ENCODE results near the gene EVC2. TPM values are rescaled to one million over a fixed set of nuclear protein-coding genes. Genes with fewer than 3 reads are reported as not detected.

Gene EVC2
- total and polyA plus RNA-seq, 9 of the 15 experiments (the other 6 are each of a cell fraction or from before 2014, with no cell fraction given) = 0.03 to 0.55 (median 0.38) TPM; not detected in 1

DNA sequence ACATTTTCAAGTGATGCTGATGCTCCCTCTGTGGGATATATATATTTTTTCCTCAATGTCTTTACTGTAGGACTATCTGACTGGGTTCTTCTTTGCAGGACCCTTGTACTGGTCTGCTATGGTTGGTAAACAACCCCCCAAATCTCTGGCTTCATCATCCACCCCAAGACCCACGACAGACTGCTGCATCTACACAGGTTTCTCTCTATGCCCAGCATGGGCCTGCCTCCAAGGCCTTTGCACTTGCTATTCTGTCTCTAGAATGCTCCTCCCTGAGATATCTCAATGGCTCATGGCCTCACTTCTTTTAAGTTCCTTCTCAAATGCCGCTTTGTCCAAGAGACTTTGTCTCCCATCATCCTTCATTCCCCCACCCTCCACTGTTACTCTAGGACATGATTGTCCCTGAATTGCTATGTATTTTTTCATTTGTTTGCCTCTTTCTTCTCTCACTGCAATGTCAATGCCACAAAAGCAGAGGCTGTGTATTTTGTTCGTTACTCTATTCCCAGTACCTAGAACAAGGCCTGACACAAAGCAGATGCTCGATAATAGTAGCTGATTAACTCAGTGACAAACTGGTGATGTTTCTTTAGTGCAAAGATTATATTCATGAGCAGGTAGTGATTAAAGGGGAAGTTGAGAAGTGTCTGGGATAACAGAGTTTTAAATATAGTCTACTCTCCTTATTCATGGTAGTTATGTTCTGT lies 9.2 kb upstream of the EVC2 start:
- 18% methylated on average over 4 of the region's 4 CpGs for WGBS (ENCODE audit: insufficient coverage, low coverage, missing lambda C conversion rate)
- ChIA-PET POLR2A (no interaction called here), CTCF (ENCODE audit: low intra/inter-chr PET ratio) (no interaction called here)
- Histone ChIP-seq H3K27me3 (ENCODE audit: control insufficient read depth in 2 of 2, insufficient read depth in 2 of 2, low read length in 2 of 2) (no peaks in the 10 kb centered on the region), H3K27ac (ENCODE audit: extremely low read depth, low read depth, low read length) (no peak overlapping the region), H3K79me2 (ENCODE audit: control insufficient read depth, insufficient read depth, low read length) (no peaks in the 10 kb centered on the region), H3K4me2 (ENCODE audit: insufficient read depth, low read length) (no peak overlapping the region), H3K36me3 (ENCODE audit: control insufficient read depth, insufficient read depth, low read length) (no peaks in the 10 kb centered on the region), H3K9me1 (ENCODE audit: control insufficient read depth, insufficient read depth, low read length) (no peaks in the 10 kb centered on the region), H3K4me1 (replicated peaks in 1 of 2; ENCODE audit: control insufficient read depth in 2 of 2, insufficient read depth in 2 of 2, low read length in 2 of 2) (no peaks in the 10 kb centered on the region), H3K4me3 (no peak overlapping the region), H3K9ac (ENCODE audit: insufficient read depth in 1 of 2, low read depth in 2 of 2, low read length in 2 of 2) (no peak overlapping the region), H3K9me3 (replicated peaks; ENCODE audit: control insufficient read depth, insufficient read depth, low read depth, low read length) (no peaks in the 10 kb centered on the region), H2AFZ (ENCODE audit: low read depth, low read length) (no peak overlapping the region), H4K20me1 (replicated peaks; ENCODE audit: control insufficient read depth, insufficient read depth, low read length) (no peaks in the 10 kb centered on the region)
- BruUV-seq (replicated peaks) = no TSS peak
- ATAC-seq (no peak), FAIRE-seq (no peak), DNase-seq (ENCODE audit: extremely low read depth in 1 of 4, low spot score in 3 of 4) (no peak)
- intact Hi-C loops (cut with micrococcal nuclease) = no loop called here
- TF ChIP-seq FOXA3 (CRISPR knock-in tag; conservative IDR thresholded peaks at IDR 0.05 in 1 of 2, IDR thresholded peaks at IDR 0.05 in 1 of 2) = no peak
- TF ChIP-seq RNF2 (IDR thresholded peaks at IDR 0.05) = no peak
- TF ChIP-seq WHSC1 (IDR thresholded peaks at IDR 0.05; ENCODE audit: low read length) = no peak
- no peak for TF ChIP-seq DNMT1 (IDR thresholded peaks at IDR 0.05)
- no peak for TF ChIP-seq BRD4 (IDR thresholded peaks at IDR 0.05)
- in situ Hi-C loops (cut with MboI) = no loop called here

DNA sequence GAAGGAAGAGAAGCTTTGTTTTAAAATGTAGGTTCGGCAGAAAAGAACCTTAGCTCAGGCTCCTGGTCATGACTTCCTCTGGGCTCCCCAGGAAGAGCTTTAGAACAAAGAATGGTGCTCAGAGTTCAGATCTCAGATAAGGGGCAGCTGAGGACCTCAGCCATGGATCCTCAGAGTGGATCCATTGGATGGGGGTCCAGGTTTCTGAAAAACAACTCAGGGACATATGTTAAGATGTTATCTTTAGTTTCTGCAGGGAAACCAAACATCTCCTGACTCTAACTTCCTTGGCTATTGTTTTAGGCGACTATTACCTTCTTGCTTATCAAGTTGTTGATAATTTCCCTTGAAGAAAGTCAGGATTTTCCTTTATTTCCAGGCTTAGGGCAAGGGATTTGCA lies 8.0 kb upstream of the EVC2 start:
- H3K79me2 ChIP-seq (ENCODE audit: control insufficient read depth, insufficient read depth, low read length) = no peaks in the 10 kb centered on the region
- FAIRE-seq (no peak), DNase-seq (ENCODE audit: extremely low read depth in 1 of 4, low spot score in 3 of 4) (no peak), ATAC-seq (no peak)
- no peak overlapping the region for H3K4me3 ChIP-seq
- H3K9ac ChIP-seq (ENCODE audit: insufficient read depth in 1 of 2, low read depth in 2 of 2, low read length in 2 of 2) = no peak overlapping the region
- CTCF ChIA-PET (ENCODE audit: low intra/inter-chr PET ratio) = no interaction called here
- no peak overlapping the region for H3K4me2 ChIP-seq (ENCODE audit: insufficient read depth, low read length)
- no peak overlapping the region for H3K27ac ChIP-seq (ENCODE audit: extremely low read depth, low read depth, low read length)
- no peaks in the 10 kb centered on the region for H4K20me1 ChIP-seq (replicated peaks; ENCODE audit: control insufficient read depth, insufficient read depth, low read length)
- H3K36me3 ChIP-seq (ENCODE audit: control insufficient read depth, insufficient read depth, low read length) = no peaks in the 10 kb centered on the region
- H3K27me3 ChIP-seq (ENCODE audit: control insufficient read depth in 2 of 2, insufficient read depth in 2 of 2, low read length in 2 of 2) = peaks cover 0 to 9% of the 10 kb centered on the region in 2 experiments; a peak in 3 of 5 replicates
- no TSS peak for BruUV-seq (replicated peaks)
- H3K9me3 ChIP-seq (replicated peaks; ENCODE audit: control insufficient read depth, insufficient read depth, low read depth, low read length) = no peaks in the 10 kb centered on the region
- WGBS (ENCODE audit: insufficient coverage, low coverage, missing lambda C conversion rate) = 4% methylated on average over 2 of the region's 2 CpGs
- no peak overlapping the region for H2AFZ ChIP-seq (ENCODE audit: low read depth, low read length)
- in situ Hi-C loops (cut with MboI) (no loop called here), intact Hi-C loops (cut with micrococcal nuclease) (no loop called here)
- POLR2A ChIA-PET = interaction anchor here (0.6 kb wide), 1 partner anchor 19 kb away, joined by 5 read pairs; no protein-coding TSS in a partner anchor
- H3K4me1 ChIP-seq (replicated peaks in 1 of 2; ENCODE audit: control insufficient read depth in 2 of 2, insufficient read depth in 2 of 2, low read length in 2 of 2) = peaks cover 0 to 3% of the 10 kb centered on the region in 2 experiments; a peak in 2 of 5 replicates
- H3K9me1 ChIP-seq (ENCODE audit: control insufficient read depth, insufficient read depth, low read length) = no peaks in the 10 kb centered on the region
- TF ChIP-seq SAFB (IDR thresholded peaks at IDR 0.05; ENCODE audit: borderline replicate concordance, low read depth, low read length) = no peak
- TF ChIP-seq, protein P1, sequence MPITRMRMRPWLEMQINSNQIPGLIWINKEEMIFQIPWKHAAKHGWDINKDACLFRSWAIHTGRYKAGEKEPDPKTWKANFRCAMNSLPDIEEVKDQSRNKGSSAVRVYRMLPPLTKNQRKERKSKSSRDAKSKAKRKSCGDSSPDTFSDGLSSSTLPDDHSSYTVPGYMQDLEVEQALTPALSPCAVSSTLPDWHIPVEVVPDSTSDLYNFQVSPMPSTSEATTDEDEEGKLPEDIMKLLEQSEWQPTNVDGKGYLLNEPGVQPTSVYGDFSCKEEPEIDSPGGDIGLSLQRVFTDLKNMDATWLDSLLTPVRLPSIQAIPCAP (CRISPR knock-in tag; IDR thresholded peaks at IDR 0.05; ENCODE audit: borderline replicate concordance) = no peak
- no peak for TF ChIP-seq ZNF3 (CRISPR knock-in tag; IDR thresholded peaks at IDR 0.05)
- no peak for TF ChIP-seq NCOA4 (IDR thresholded peaks at IDR 0.05; ENCODE audit: partially characterized antibody)
- TF ChIP-seq SMAD4 (CRISPR knock-in tag; conservative IDR thresholded peaks at IDR 0.05) = no peak
- TF ChIP-seq TAL1 (IDR thresholded peaks at IDR 0.05) = no peak
- TF ChIP-seq, protein P2, sequence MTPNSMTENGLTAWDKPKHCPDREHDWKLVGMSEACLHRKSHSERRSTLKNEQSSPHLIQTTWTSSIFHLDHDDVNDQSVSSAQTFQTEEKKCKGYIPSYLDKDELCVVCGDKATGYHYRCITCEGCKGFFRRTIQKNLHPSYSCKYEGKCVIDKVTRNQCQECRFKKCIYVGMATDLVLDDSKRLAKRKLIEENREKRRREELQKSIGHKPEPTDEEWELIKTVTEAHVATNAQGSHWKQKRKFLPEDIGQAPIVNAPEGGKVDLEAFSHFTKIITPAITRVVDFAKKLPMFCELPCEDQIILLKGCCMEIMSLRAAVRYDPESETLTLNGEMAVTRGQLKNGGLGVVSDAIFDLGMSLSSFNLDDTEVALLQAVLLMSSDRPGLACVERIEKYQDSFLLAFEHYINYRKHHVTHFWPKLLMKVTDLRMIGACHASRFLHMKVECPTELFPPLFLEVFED (CRISPR knock-in tag; conservative IDR thresholded peaks at IDR 0.05) = no peak
- TF ChIP-seq RHOXF2B (CRISPR knock-in tag; conservative IDR thresholded peaks at IDR 0.05) = no peak
- no peak for TF ChIP-seq ESRRB (CRISPR knock-in tag; IDR thresholded peaks at IDR 0.05; ENCODE audit: borderline replicate concordance)
